ENCODE data around the gene FNDC1. TPM values are rescaled to one million over a fixed set of nuclear protein-coding genes. Genes with fewer than 3 reads are reported as not detected.

Gene FNDC1
- total RNA-seq, 4 donors from 2014 or later: 0.27 to 9.9 (median 1.5) TPM

DNA sequence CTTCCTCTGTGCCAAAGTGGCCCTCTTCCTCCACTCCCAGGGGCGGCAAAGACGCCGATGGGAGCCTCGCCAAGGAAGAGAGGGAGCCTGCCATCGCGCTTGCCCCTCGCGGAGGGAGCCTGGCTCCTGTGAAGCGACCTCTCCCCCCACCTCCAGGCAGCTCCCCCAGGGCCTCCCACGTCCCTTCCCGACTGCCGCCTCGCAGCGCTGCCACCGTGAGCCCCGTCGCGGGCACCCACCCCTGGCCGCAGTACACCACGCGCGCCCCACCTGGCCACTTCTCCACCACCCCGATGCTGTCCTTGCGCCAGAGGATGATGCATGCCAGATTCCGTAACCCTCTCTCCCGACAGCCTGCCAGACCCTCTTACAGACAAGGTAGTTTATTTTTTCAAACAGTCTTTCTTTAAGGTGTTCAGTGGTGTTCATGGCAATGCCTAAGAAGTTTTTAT lies 64.9 kb downstream of the FNDC1 start:
- Histone ChIP-seq H3K4me3 (peak overlapping the region in 1 of 2 donors; percentile 30), H3K9me3 (no peaks in the 10 kb centered on the region), H3K27me3 (peaks cover 36% of the 10 kb centered on the region), H3K4me1 (peaks cover 0 to 14% (median 3%) of the 10 kb centered on the region in 3 donors), H3K36me3 (no peaks in the 10 kb centered on the region), H3K27ac (no peak overlapping the region)
- no peak for ATAC-seq
- 16 to 54% methylated on average over 5 to 9 of the region's 26 CpGs for WGBS, 2 donors (ENCODE audit: low coverage in 1 of 2)
- TF ChIP-seq POLR2AphosphoS5 (IDR thresholded peaks at IDR 0.05): no peak
- no peak for TF ChIP-seq EP300 (IDR thresholded peaks at IDR 0.05)
- TF ChIP-seq, protein P1, sequence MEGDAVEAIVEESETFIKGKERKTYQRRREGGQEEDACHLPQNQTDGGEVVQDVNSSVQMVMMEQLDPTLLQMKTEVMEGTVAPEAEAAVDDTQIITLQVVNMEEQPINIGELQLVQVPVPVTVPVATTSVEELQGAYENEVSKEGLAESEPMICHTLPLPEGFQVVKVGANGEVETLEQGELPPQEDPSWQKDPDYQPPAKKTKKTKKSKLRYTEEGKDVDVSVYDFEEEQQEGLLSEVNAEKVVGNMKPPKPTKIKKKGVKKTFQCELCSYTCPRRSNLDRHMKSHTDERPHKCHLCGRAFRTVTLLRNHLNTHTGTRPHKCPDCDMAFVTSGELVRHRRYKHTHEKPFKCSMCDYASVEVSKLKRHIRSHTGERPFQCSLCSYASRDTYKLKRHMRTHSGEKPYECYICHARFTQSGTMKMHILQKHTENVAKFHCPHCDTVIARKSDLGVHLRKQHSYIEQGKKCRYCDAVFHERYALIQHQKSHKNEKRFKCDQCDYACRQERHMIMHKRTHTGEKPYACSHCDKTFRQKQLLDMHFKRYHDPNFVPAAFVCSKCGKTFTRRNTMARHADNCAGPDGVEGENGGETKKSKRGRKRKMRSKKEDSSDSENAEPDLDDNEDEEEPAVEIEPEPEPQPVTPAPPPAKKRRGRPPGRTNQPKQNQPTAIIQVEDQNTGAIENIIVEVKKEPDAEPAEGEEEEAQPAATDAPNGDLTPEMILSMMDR (IDR thresholded peaks at IDR 0.05): no peak
- TF ChIP-seq POLR2A (IDR thresholded peaks at IDR 0.05): no peak

DNA sequence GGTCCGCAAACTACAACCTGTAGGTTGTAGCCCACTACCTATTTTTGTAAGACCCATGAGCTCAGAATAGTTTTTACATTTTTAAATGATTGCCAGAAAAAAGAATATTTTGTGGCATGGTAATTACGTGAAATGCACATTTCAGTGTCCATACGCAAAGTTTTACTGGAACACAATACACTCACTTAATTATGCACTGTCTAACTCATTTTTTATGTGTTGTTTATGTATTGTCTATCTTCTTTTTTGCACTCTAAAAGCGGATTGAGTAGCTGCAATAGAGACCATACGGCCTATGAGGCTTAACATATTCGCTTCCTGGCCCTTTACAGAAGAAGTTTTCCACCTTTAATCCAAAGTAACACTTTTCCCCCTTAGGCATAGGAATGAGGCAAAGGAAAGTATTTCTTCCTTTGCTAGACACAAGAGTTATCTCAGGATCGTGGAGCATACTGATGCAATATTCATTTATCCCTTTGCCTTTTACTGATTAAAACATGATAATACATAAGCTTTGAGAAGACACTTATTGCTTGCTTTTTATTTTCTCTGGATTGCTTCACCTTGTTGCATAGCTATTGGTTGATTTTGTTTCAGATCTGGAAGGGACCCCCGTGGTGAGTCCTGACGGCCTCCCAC lies 69.8 kb downstream of the FNDC1 start:
- 82 to 86% methylated on average over 8 to 9 of the region's 9 CpGs for WGBS, 2 donors (ENCODE audit: low coverage in 1 of 2)
- no peak for ATAC-seq
- TF ChIP-seq EP300 (IDR thresholded peaks at IDR 0.05) (no peak), POLR2AphosphoS5 (IDR thresholded peaks at IDR 0.05) (no peak), POLR2A (IDR thresholded peaks at IDR 0.05) (no peak)
- TF ChIP-seq, protein P1 (IDR thresholded peaks at IDR 0.05): no peak

DNA sequence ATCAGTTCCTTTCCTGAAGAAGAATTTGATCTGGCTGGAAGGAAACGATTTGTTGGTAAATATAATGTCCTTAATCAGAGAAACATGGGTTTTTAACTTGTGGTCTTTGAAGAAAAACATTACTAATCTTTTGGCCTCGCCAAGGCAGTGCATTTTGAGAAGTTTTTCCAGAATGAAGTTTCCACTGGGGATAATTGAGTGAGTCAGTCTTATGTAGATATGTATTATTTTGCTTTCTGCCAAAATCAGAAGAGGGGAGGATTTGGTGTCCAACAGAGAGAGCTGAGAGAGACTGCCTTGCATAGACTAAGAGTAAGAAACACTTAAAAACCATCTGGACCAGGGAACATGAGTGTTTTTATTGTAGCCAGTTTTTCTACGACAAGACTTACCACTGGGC lies 79.9 kb downstream of the FNDC1 start:
- TF ChIP-seq, protein P1 (IDR thresholded peaks at IDR 0.05): no peak
- TF ChIP-seq POLR2AphosphoS5 (IDR thresholded peaks at IDR 0.05) (no peak), POLR2A (IDR thresholded peaks at IDR 0.05) (no peak), EP300 (IDR thresholded peaks at IDR 0.05) (no peak)
- ATAC-seq: no peak
- peaks cover 0 to 45% (median 15%) of the 10 kb centered on the region in 3 donors for H3K4me1 ChIP-seq

More for the DNA sequence above, 69.8 kb downstream of the FNDC1 start:
- Histone ChIP-seq H3K27ac (no peak overlapping the region), H3K9me3 (no peaks in the 10 kb centered on the region), H3K4me1 (peaks cover 0 to 4% (median 2%) of the 10 kb centered on the region in 3 donors), H3K4me3 (no peak overlapping the region), H3K27me3 (peaks cover 25% of the 10 kb centered on the region), H3K36me3 (no peaks in the 10 kb centered on the region)

DNA sequence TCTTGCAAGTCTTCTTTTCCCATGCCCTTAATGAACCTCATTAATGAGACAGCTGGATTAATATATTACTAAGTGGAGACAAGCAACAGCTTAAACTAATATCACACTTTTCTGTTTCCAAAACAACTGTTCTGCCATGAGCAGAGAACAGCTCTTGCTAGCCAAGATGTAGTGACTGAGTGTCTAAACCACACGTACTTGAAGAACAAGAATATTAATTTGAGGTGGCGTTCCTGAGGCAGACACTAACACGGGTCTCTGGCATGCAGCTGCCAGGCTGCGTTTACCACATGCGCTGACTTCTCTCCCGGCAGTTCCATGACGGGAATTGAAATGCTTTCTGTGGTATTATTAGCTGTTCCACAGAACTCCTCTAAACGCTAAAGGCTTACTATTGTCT lies 80.6 kb downstream of the FNDC1 start:
- peak overlapping the region in 2 of 4 donors; percentile 47 to 64 for H3K27ac ChIP-seq
- H3K4me3 ChIP-seq: no peak overlapping the region
- WGBS, 2 donors (ENCODE audit: low coverage in 1 of 2): 31 to 46% methylated on average over 8 of the region's 8 CpGs
- no peaks in the 10 kb centered on the region for H3K36me3 ChIP-seq
- H3K4me1 ChIP-seq: peaks cover 0 to 45% (median 15%) of the 10 kb centered on the region in 3 donors
- no peaks in the 10 kb centered on the region for H3K9me3 ChIP-seq
- TF ChIP-seq, protein P1 (IDR thresholded peaks at IDR 0.05): no peak
- TF ChIP-seq POLR2AphosphoS5 (IDR thresholded peaks at IDR 0.05) (peak; percentile 14), POLR2A (IDR thresholded peaks at IDR 0.05) (no peak), EP300 (IDR thresholded peaks at IDR 0.05) (no peak)
- ATAC-seq: peak; percentile 47
- H3K27me3 ChIP-seq: no peaks in the 10 kb centered on the region

More for the DNA sequence above, 79.9 kb downstream of the FNDC1 start:
- no peaks in the 10 kb centered on the region for H3K27me3 ChIP-seq
- WGBS, 2 donors (ENCODE audit: low coverage in 1 of 2): 34 to 37% methylated on average over 3 of the region's 3 CpGs
- peak overlapping the region in 2 of 4 donors; percentile 47 to 64 for H3K27ac ChIP-seq
- H3K4me3 ChIP-seq: no peak overlapping the region
- no peaks in the 10 kb centered on the region for H3K36me3 ChIP-seq
- no peaks in the 10 kb centered on the region for H3K9me3 ChIP-seq

DNA sequence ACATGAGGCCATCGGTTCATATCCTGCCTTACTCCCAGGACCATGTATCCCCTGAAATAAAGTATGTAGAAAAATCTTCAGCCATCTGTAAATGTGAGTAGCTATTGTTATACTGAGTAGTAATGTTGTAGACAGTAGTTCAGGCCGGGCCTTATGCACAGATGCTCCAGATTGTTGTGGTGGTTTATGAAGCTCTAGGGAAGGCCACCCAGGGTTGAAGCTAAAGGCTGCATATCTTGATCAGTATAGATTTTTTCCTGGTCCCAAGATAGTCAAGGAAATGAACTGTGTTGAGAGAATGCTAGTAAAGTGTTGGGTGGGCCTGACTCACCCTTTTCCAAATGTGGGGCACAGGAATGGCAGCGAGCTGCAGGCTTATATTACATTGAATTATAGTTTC lies 81.4 kb downstream of the FNDC1 start:
- no peak for ATAC-seq
- H3K9me3 ChIP-seq: no peaks in the 10 kb centered on the region
- no peaks in the 10 kb centered on the region for H3K36me3 ChIP-seq
- H3K27me3 ChIP-seq: no peaks in the 10 kb centered on the region
- H3K27ac ChIP-seq: peak overlapping the region in 1 of 4 donors; percentile 64
- no peak overlapping the region for H3K4me3 ChIP-seq
- 95 to 96% methylated on average over 3 of the region's 3 CpGs for WGBS, 2 donors (ENCODE audit: low coverage in 1 of 2)
- H3K4me1 ChIP-seq: peaks cover 0 to 45% (median 15%) of the 10 kb centered on the region in 3 donors
- TF ChIP-seq POLR2AphosphoS5 (IDR thresholded peaks at IDR 0.05) (no peak), EP300 (IDR thresholded peaks at IDR 0.05) (no peak), POLR2A (IDR thresholded peaks at IDR 0.05) (no peak)
- TF ChIP-seq, protein P1 (IDR thresholded peaks at IDR 0.05): no peak
